ENCODE results near the gene KRT38. TPM values are rescaled to one million over a fixed set of nuclear protein-coding genes. Genes with fewer than 3 reads are reported as not detected.

Gene KRT38
- total RNA-seq: not detected

- Mint-ChIP-seq H3K4me3 (no peak within 1 kb of the TSS), H3K4me1 (ENCODE audit: low read depth) (no peaks in the 10 kb centered on the region), H3K27me3 (ENCODE audit: low read depth) (no peaks in the 10 kb centered on the region), H3K9me3 (no peaks in the 10 kb centered on the region), H3K36me3 (ENCODE audit: low read depth) (no peaks in the 10 kb centered on the region), H3K27ac (no peak within 1 kb of the TSS)
- CTCF ChIA-PET: no interaction called here
- no peak for DNase-seq
- intact Hi-C loops (cut with micrococcal nuclease): no loop called here
These were observed at the start of gene KRT38 for GRCh38 chr17:41440531-41441033. Gene KRT38 (minus strand): TSS chr17:41440983. CDS start chr17:41440921, 62 bp downstream.

DNA sequence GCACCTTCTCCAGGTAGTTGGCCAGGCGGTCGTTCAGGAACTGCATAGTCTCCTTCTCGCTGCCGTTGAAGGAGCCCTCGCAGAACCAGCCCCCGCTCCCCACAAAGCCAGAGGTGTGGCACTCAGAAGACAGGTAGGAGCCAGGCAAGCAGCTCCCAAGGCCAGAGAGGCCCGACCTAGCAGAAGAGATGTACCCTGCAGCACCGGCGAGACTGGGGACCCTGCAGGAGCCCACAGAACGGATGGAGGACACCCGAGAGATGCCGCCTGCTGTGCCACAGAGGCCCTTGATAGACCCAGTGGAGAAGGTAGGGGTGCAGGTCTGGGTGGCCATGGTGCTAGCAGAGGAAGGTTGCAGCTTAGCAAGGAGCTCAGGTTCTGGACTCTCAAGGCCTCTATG is 48.7 kb upstream of the KRT38 start, which contains the start of gene KRT36:
TSS of gene KRT36 (minus strand) at position 380 of the 400 bp plus-strand sequence. CDS start at position 334, 46 bp downstream.
- intact Hi-C loops (cut with micrococcal nuclease): loop anchor here (5.0 kb wide), 1 partner anchor 173 kb away; no protein-coding TSS in a partner anchor
- no peaks in the 10 kb centered on the region for H3K36me3 Mint-ChIP-seq (ENCODE audit: low read depth)
- CTCF ChIA-PET: interaction anchor here (0.9 kb wide), 1 partner anchor 59 kb away, joined by 6 read pairs; no protein-coding TSS in a partner anchor
- no peaks in the 10 kb centered on the region for H3K9me3 Mint-ChIP-seq
- no peak within 1 kb of the TSS for H3K4me3 Mint-ChIP-seq
- H3K4me1 Mint-ChIP-seq (ENCODE audit: low read depth): peaks cover 7% of the 10 kb centered on the region
- H3K27me3 Mint-ChIP-seq (ENCODE audit: low read depth): peaks cover 2% of the 10 kb centered on the region
- H3K27ac Mint-ChIP-seq: no peak within 1 kb of the TSS
- no peak for DNase-seq

- peaks cover 2% of the 10 kb centered on the region for H3K27me3 Mint-ChIP-seq (ENCODE audit: low read depth)
- H3K36me3 Mint-ChIP-seq (ENCODE audit: low read depth): no peaks in the 10 kb centered on the region
- H3K27ac Mint-ChIP-seq: no peak overlapping the region
- H3K4me3 Mint-ChIP-seq: no peak overlapping the region
- intact Hi-C loops (cut with micrococcal nuclease): loop anchor here (5.0 kb wide), 1 partner anchor 175 kb away; no protein-coding TSS in a partner anchor
- CTCF ChIA-PET: interaction anchor here (0.5 to 2.7 kb wide), 5 partner anchors 62 to 234 kb away, joined by 3 to 19 read pairs (median 4); no protein-coding TSS in a partner anchor
- peaks cover 6% of the 10 kb centered on the region for H3K4me1 Mint-ChIP-seq (ENCODE audit: low read depth)
- H3K9me3 Mint-ChIP-seq: no peaks in the 10 kb centered on the region
- DNase-seq: peak; percentile 53
These were observed 46.2 kb upstream of the KRT38 start for GRCh38 chr17:41486809-41487530.

DNA sequence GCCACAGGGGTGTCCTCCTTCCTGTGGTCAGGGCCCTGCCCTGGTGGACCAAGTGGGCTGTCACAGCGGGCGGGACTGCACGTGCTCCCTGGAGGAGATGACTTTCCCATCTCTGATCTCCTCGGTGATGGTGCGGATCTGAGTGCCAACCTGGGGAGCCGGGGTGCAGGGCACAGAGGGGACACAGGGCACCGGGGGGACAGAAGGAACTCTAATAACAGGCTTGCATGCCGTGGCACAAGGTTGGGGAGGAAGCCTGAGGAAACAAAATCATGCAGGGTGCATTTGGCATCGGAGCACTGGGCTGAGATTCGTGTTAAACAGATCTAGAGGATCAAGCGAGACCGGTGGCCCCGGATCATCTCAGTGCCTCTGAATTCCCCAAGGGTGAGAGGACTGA is 45.5 kb upstream of the KRT38 start:
- intact Hi-C loops (cut with micrococcal nuclease): loop anchor here (5.0 kb wide), 1 partner anchor 176 kb away; no protein-coding TSS in a partner anchor
- H3K9me3 Mint-ChIP-seq: no peaks in the 10 kb centered on the region
- H3K36me3 Mint-ChIP-seq (ENCODE audit: low read depth): no peaks in the 10 kb centered on the region
- no peak for DNase-seq
- H3K4me3 Mint-ChIP-seq: no peak overlapping the region
- H3K27ac Mint-ChIP-seq: no peak overlapping the region
- H3K4me1 Mint-ChIP-seq (ENCODE audit: low read depth): peaks cover 6% of the 10 kb centered on the region
- CTCF ChIA-PET: interaction anchor here (1.2 to 2.7 kb wide), 3 partner anchors 63 to 570 kb away, joined by 3 to 19 read pairs (median 6); no protein-coding TSS in a partner anchor
- H3K27me3 Mint-ChIP-seq (ENCODE audit: low read depth): peaks cover 2% of the 10 kb centered on the region

- CTCF ChIA-PET: interaction anchor here (1.2 to 1.8 kb wide), 3 partner anchors 13 to 569 kb away, joined by 3 to 6 read pairs (median 3); no protein-coding TSS in a partner anchor
- DNase-seq: no peak
- Mint-ChIP-seq H3K36me3 (ENCODE audit: low read depth) (no peaks in the 10 kb centered on the region), H3K9me3 (no peaks in the 10 kb centered on the region), H3K4me3 (no peak overlapping the region), H3K27me3 (ENCODE audit: low read depth) (peaks cover 2% of the 10 kb centered on the region), H3K4me1 (ENCODE audit: low read depth) (peaks cover 3% of the 10 kb centered on the region), H3K27ac (no peak overlapping the region)
- intact Hi-C loops (cut with micrococcal nuclease): loop anchor here (5.0 kb wide), 1 partner anchor 177 kb away; no protein-coding TSS in a partner anchor
These were observed 44.4 kb upstream of the KRT38 start for GRCh38 chr17:41484920-41485904.

DNA sequence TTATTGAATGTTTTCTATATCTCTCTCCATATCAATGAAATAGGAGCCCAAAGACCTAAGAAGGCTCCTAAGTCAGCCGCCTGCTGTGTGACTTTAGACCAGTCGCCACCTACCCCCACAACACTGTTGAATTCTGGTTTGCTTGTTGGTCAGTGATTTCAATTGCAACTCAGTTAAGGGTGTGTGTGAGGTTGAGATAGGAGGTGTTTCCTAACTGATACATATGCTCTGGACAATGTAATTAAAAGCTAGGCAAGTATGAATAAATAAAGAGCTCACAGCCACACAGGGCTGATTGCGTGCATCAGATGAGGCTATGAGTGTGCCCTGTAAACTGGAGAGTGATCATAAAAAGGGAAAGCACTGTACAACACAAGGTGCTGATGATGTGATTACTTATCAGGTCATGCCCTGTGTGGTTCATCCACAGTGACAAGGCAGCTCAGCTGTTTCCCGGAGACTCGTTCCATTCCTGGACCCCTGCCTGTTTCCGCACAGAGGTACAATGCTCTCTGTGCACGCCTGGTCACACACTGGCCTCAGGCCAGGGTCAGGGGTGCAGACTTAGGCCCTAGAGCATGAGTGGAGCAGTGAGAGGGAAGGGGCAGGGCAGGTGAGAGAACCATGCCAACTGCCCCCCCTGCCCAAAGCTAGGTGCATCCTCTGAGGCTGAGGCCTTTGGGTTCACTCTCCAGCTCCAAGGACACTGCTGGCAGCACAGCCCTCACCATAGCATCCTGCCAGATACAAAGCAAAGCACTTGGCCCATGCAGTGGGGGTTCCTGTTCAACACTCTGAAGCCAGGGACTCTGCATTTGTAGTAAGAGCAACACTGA is 43.4 kb upstream of the KRT38 start:
- CTCF ChIA-PET: interaction anchor here (0.7 to 1.4 kb wide), 2 partner anchors 14 to 66 kb away, joined by 3 read pairs; no protein-coding TSS in a partner anchor
- no peak overlapping the region for H3K4me3 Mint-ChIP-seq
- no peak overlapping the region for H3K27ac Mint-ChIP-seq

GRCh38 chr17:41483531-41483930 is 42.7 kb upstream of the KRT38 start:
- Mint-ChIP-seq H3K36me3 (ENCODE audit: low read depth) (no peaks in the 10 kb centered on the region), H3K27ac (no peak overlapping the region), H3K27me3 (ENCODE audit: low read depth) (peaks cover 2% of the 10 kb centered on the region), H3K9me3 (no peaks in the 10 kb centered on the region), H3K4me1 (ENCODE audit: low read depth) (no peaks in the 10 kb centered on the region), H3K4me3 (no peak overlapping the region)
- no peak for DNase-seq
- intact Hi-C loops (cut with micrococcal nuclease): no loop called here
- CTCF ChIA-PET: no interaction called here

More for the DNA sequence above, 43.4 kb upstream of the KRT38 start:
- no peak for DNase-seq
- peaks cover 2% of the 10 kb centered on the region for H3K27me3 Mint-ChIP-seq (ENCODE audit: low read depth)
- intact Hi-C loops (cut with micrococcal nuclease): no loop called here
- H3K36me3 Mint-ChIP-seq (ENCODE audit: low read depth): no peaks in the 10 kb centered on the region
- no peaks in the 10 kb centered on the region for H3K9me3 Mint-ChIP-seq
- H3K4me1 Mint-ChIP-seq (ENCODE audit: low read depth): no peaks in the 10 kb centered on the region

GRCh38 chr17:41481036-41481435 is 40.3 kb upstream of the KRT38 start, which contains the start of gene KRT35:
Gene KRT35 (minus strand): TSS chr17:41481151. CDS start chr17:41481097, 54 bp downstream.
- CTCF ChIA-PET: interaction anchor here (0.6 kb wide), 1 partner anchor 163 kb away, joined by 3 read pairs; no protein-coding TSS in a partner anchor
- no peaks in the 10 kb centered on the region for H3K4me1 Mint-ChIP-seq (ENCODE audit: low read depth)
- no peak within 1 kb of the TSS for H3K4me3 Mint-ChIP-seq
- no peaks in the 10 kb centered on the region for H3K36me3 Mint-ChIP-seq (ENCODE audit: low read depth)
- no peaks in the 10 kb centered on the region for H3K27me3 Mint-ChIP-seq (ENCODE audit: low read depth)
- H3K27ac Mint-ChIP-seq: no peak within 1 kb of the TSS
- no peaks in the 10 kb centered on the region for H3K9me3 Mint-ChIP-seq
- DNase-seq: no peak
- intact Hi-C loops (cut with micrococcal nuclease): no loop called here

GRCh38 chr17:41480581-41480980 is 39.8 kb upstream of the KRT38 start:
- CTCF ChIA-PET: interaction anchor here (0.6 kb wide), 1 partner anchor 163 kb away, joined by 3 read pairs; no protein-coding TSS in a partner anchor
- H3K27ac Mint-ChIP-seq: no peak overlapping the region
- no peaks in the 10 kb centered on the region for H3K36me3 Mint-ChIP-seq (ENCODE audit: low read depth)
- intact Hi-C loops (cut with micrococcal nuclease): no loop called here
- no peaks in the 10 kb centered on the region for H3K27me3 Mint-ChIP-seq (ENCODE audit: low read depth)
- H3K4me1 Mint-ChIP-seq (ENCODE audit: low read depth): no peaks in the 10 kb centered on the region
- no peak for DNase-seq
- H3K4me3 Mint-ChIP-seq: no peak overlapping the region
- no peaks in the 10 kb centered on the region for H3K9me3 Mint-ChIP-seq

- Mint-ChIP-seq H3K4me3 (no peak overlapping the region), H3K36me3 (ENCODE audit: low read depth) (no peaks in the 10 kb centered on the region), H3K9me3 (no peaks in the 10 kb centered on the region), H3K27ac (no peak overlapping the region), H3K4me1 (ENCODE audit: low read depth) (no peaks in the 10 kb centered on the region), H3K27me3 (ENCODE audit: low read depth) (no peaks in the 10 kb centered on the region)
- intact Hi-C loops (cut with micrococcal nuclease): no loop called here
- CTCF ChIA-PET: interaction anchor here (1.1 to 1.4 kb wide), 2 partner anchors 16 to 69 kb away, joined by 3 to 4 read pairs; no protein-coding TSS in a partner anchor
- no peak for DNase-seq
These were observed 39.4 kb upstream of the KRT38 start for GRCh38 chr17:41480136-41480535.

- Mint-ChIP-seq H3K27ac (no peak overlapping the region), H3K27me3 (ENCODE audit: low read depth) (no peaks in the 10 kb centered on the region), H3K4me3 (no peak overlapping the region), H3K36me3 (ENCODE audit: low read depth) (no peaks in the 10 kb centered on the region), H3K9me3 (no peaks in the 10 kb centered on the region), H3K4me1 (ENCODE audit: low read depth) (no peaks in the 10 kb centered on the region)
- CTCF ChIA-PET: interaction anchor here (1.0 kb wide), 1 partner anchor 71 kb away, joined by 5 read pairs; no protein-coding TSS in a partner anchor
- intact Hi-C loops (cut with micrococcal nuclease): no loop called here
- no peak for DNase-seq
These were observed 37.5 kb upstream of the KRT38 start for GRCh38 chr17:41478237-41478636.

Measured in activated naive CD4-positive, alpha-beta T cell treated with anti-CD3 and anti-CD28 coated beads for 36 hours (primary cell).